Iris pigment epithelial cell (primary cell): ENCODE results near the gene MINDY3.
"Not testable (repeated sequence)": the region's sequence is repeated elsewhere in the genome, so short reads cannot be mapped to it uniquely, and the experiment has no call there.

ENCODE experiments used
- DNase-seq: peaks from one replicate; pipeline ENCODE4 v3.0.0-alpha.2; 2011; ENCODE audit warnings: low read depth

Gene MINDY3

GRCh38 chr10:15780353-15781135 is 79.8 kb downstream of the MINDY3 start:
- DNase-seq = peak; percentile 52

GRCh38 chr10:15775513-15775912 is 84.8 kb downstream of the MINDY3 start:
- peak; percentile 80 for DNase-seq

GRCh38 chr10:15774534-15774933 is 85.8 kb downstream of the MINDY3 start:
- DNase-seq = not testable (repeated sequence)

- DNase-seq = no peak
These were observed 95.3 kb downstream of the MINDY3 start for GRCh38 chr10:15764892-15765454.

- DNase-seq = no peak
These were observed 97.3 kb downstream of the MINDY3 start for GRCh38 chr10:15763006-15763405.

- DNase-seq = not testable (repeated sequence)
These were observed 98.1 kb downstream of the MINDY3 start for GRCh38 chr10:15762239-15762638.

- DNase-seq = not testable (repeated sequence)
These were observed 99.1 kb downstream of the MINDY3 start for GRCh38 chr10:15761224-15761623.

GRCh38 chr10:15760681-15761080 is 99.6 kb downstream of the MINDY3 start:
- no peak for DNase-seq

- DNase-seq = no peak
These were observed 101.0 kb downstream of the MINDY3 start for GRCh38 chr10:15759265-15759664.

GRCh38 chr10:15758618-15759017 is 101.7 kb downstream of the MINDY3 start:
- DNase-seq = no peak

- no peak for DNase-seq
These were observed 105.4 kb downstream of the MINDY3 start for GRCh38 chr10:15754937-15755336.

GRCh38 chr10:15751046-15751445 is 109.3 kb downstream of the MINDY3 start:
- no peak for DNase-seq

GRCh38 chr10:15748126-15748525 is 112.2 kb downstream of the MINDY3 start:
- DNase-seq = no peak

- DNase-seq = no peak
These were observed 112.7 kb downstream of the MINDY3 start for GRCh38 chr10:15747632-15748031.

GRCh38 chr10:15745751-15746150 is 114.6 kb downstream of the MINDY3 start:
- no peak for DNase-seq

- DNase-seq = peak; percentile 59
These were observed 116.0 kb downstream of the MINDY3 start for GRCh38 chr10:15744217-15744865.

GRCh38 chr10:15743443-15743842 is 116.9 kb downstream of the MINDY3 start:
- DNase-seq = no peak

GRCh38 chr10:15742836-15743235 is 117.5 kb downstream of the MINDY3 start:
- no peak for DNase-seq

GRCh38 chr10:15742102-15742501 is 118.2 kb downstream of the MINDY3 start:
- DNase-seq = no peak

GRCh38 chr10:15741581-15741980 is 118.7 kb downstream of the MINDY3 start:
- DNase-seq = no peak

- DNase-seq = no peak
These were observed 120.0 kb downstream of the MINDY3 start for GRCh38 chr10:15740261-15740660.

GRCh38 chr10:15739254-15739970 is 120.9 kb downstream of the MINDY3 start:
- no peak for DNase-seq
